CD4-positive, alpha-beta T cell treated with Interleukin-6 at 100 ng/mL for 8 hours (primary cell): Measurements from ENCODE around the gene INO80.

Source experiments
- DNase-seq: peaks from one replicate; pipeline ENCODE4 v3.0.0-alpha.2; 2020; ENCODE audit warnings: mixed read lengths, low spot score

INO80 gene

DNA sequence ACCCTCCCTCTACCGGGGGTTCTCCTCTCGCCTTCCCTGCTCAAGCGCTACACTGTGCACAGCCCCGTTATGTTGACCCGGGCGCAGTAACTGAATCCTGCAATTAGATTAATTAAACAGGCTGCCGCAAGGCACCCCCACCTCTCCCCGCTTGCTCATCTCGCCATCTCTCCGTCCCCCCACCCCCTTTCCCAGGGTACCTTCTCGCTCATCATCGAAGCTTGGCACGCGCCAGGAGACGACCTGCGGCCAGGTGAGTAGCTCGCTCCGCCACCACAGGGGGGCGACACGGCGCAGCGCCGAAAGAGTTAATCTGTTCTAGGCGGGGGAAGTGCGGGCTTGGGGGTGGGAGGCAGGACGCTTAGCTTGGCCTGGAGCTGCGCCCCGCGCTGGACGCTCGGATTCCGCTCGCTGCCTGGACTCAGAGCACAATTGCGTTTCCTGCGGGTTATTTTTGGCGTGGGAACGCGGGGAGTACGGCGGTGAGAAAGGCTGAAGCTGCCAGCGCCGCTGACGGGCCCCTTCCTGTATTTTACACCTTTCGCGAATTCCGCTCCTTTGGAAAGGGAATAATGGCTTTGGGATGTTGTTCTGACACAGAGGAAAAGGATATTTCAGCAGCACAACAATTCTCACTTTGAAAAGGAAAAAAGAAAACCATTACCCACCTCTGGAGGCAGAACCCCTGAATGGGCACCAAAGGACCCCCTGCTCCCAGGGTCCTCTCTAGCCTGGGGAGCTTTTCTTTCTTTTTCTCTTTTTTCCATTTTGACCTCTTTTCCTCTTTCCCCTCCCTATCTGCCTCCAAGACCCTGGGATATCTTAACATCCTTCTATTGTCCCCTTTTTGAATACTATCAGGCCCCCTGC lies 185.4 kb downstream of the INO80 start:
- no peak for DNase-seq

DNA sequence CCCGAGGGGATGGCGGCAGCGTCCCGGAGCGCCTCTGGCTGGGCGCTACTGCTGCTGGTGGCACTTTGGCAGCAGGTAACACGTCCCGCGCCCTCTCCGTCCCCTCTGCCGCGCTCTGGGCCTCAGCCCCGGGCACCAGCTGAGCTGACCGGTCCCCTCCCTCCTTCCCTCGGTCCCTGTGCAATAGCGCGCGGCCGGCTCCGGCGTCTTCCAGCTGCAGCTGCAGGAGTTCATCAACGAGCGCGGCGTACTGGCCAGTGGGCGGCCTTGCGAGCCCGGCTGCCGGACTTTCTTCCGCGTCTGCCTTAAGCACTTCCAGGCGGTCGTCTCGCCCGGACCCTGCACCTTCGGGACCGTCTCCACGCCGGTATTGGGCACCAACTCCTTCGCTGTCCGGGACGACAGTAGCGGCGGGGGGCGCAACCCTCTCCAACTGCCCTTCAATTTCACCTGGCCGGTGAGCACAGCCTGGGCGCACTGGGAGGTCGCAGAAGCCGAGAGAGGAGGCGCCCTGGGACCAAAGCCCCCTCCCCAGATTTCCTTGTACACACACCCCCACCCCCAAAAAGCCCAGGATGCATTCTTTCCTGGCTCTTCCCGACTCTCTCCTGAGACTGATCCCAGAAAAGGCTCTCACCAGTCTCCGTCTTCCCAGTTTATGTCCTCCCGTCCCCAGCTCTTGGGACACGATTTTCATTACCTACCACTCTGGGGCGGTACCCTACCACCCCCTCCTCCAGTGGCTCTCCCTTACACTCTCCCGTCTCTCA lies 186.2 kb downstream of the INO80 start:
- DNase-seq: no peak
